HPDE6-E6E7 (cell line): ENCODE data around the gene CASP7.
"Not testable (repeated sequence)": the region's sequence is repeated elsewhere in the genome, so short reads cannot be mapped to it uniquely, and the experiment has no call there.

Experiments used
- DNase-seq: peaks from one replicate; pipeline ENCODE4 v3.0.0; 2011; ENCODE audit warnings: missing footprints; ENCODE audit errors: extremely low spot score

CASP7 gene

DNA sequence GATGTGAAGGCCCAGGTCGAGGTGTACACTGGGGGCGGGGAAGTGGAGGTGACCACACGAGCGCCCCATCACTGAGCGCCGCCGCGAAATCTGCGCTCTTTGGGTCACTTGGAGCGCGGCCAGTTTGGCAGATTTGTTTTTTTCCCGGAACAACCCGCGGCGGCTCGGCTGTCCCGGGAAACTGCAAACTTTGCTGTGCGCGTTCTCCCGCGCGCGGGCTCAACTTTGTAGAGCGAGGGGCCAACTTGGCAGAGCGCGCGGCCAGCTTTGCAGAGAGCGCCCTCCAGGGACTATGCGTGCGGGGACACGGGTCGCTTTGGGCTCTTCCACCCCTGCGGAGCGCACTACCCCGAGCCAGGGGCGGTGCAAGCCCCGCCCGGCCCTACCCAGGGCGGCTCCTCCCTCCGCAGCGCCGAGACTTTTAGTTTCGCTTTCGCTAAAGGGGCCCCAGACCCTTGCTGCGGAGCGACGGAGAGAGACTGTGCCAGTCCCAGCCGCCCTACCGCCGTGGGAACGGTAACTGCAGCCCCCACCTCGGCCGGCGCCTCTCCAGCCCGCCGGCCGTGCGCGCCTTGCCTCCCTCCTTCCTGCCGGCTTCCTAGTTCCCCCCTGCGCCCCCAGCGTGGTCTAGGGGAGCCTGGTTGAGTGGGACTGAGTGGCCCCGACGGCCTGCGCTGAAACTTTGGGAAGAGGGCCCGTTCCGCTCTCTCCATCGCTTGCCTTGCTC, at the start of gene CASP7:
Gene CASP7 (plus strand): TSS at position 450 of the 727 bp plus-strand sequence. CDS start 17,582 bp downstream, outside the sequence.
- peak; percentile 61 for DNase-seq

DNA sequence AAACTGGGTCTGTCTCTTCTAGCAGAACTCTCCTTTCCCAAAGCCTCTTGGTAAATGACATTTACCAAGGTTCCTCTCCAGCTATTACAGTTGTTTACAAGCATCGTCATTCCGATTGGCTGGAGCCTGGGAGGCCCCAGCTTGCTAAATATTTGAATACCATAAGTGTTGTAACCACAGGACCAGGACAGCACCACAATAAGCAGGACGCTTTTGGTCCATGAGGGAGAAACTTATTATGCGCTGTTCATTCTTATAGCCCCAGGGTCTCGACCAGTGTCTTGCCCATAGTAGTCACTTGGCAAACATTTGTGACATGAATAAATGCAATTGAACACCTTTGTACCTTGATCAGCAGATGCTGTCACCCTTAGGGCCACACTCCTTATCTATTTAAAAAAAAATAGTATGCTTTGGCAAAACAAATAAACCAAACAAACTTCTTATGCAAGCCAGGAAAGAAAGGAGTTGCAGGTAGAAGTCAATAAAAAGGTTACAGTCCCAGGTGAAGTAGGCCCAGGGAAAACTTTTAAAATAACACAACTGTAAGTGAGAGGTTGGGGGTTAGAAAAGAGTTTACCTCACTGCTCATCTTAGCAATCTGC, 48.7 kb upstream of the CASP7 start:
- no peak for DNase-seq

DNA sequence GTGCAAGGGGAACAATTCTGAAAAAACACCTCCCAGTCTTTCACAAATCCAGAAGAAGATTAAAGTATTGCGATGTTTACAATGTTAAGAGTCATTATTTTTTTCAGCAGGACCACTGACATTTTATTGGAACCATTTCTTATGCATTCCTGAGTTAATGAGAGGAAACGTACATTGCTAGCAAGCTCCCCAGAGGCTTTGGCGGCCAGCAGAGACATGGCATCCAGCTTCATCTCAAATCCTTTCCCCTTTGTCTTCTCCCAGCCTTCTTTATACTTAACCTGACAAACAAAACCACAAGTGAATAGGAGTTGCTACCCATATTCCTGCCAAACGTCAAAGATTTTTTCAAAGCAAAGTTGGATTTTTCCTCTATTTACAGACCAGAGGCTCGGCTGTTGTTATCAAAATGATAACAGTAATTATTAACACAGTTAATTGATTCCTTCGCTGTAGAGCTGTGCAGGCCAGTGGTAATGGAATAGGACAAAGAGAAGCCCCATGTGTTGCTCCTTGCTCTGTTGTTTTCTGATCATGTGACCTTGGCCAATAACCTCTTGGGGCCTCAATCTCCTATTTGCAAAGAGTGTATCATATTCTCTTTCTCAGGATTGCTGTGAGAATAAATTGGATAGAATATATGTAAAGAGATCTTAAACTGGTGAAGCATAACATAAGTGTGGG, 47.9 kb upstream of the CASP7 start:
- no peak for DNase-seq

DNA sequence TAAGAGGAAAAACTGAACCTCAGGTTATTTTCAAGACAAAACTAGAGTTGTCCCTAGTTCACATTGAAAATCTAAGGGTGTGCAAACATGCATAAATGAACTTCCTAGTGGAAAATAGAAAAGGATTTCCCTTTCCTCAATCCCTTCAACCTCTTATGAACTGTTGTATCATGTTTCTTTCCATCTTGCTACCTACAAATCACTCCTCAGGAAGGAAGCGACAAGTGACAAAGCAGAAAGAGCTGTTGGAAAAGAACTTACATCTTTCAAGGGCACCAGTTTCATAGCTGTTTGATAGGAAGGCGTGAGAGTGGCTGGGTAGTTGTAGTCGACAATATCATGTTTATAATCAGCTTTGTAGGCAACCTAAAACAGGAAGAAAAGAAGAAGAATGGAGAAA, 39.7 kb upstream of the CASP7 start:
- no peak for DNase-seq

DNA sequence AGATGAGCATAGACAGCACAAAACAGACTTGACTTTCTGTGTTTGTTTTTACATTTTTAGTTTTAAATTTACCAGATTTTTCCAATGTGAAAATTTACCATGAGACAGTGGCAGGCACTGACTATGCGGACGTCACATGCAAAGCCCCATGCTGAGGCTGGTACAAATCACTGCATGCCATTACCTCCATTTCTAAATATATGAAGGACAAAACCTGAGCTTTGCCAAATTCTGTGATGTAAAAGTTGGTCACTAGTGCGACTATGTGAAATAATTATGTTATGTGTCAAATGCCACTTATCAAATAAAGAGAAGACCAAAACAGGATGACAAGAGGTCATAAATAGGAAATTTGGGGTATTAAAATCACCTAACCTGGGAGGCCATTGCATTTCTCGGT, 38.0 kb upstream of the CASP7 start:
- no peak for DNase-seq

DNA sequence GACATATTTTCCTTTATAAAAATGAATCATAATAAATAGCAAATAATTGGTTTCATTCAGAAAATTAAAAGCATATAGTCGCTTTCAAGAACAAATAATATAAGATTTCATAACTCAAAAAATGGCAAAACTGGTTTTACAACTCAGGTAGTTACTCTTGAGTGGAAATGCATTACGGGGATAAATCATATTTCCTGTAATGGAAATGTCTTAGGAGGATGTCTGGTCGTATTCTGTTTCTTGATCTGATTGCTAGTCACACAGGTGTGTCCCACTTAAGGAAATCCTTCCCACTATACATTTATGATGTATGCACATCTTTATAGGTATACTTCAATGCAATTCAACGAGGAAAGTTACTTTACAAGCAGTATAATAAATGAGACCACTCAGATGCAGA, 36.5 kb upstream of the CASP7 start:
- no peak for DNase-seq

DNA sequence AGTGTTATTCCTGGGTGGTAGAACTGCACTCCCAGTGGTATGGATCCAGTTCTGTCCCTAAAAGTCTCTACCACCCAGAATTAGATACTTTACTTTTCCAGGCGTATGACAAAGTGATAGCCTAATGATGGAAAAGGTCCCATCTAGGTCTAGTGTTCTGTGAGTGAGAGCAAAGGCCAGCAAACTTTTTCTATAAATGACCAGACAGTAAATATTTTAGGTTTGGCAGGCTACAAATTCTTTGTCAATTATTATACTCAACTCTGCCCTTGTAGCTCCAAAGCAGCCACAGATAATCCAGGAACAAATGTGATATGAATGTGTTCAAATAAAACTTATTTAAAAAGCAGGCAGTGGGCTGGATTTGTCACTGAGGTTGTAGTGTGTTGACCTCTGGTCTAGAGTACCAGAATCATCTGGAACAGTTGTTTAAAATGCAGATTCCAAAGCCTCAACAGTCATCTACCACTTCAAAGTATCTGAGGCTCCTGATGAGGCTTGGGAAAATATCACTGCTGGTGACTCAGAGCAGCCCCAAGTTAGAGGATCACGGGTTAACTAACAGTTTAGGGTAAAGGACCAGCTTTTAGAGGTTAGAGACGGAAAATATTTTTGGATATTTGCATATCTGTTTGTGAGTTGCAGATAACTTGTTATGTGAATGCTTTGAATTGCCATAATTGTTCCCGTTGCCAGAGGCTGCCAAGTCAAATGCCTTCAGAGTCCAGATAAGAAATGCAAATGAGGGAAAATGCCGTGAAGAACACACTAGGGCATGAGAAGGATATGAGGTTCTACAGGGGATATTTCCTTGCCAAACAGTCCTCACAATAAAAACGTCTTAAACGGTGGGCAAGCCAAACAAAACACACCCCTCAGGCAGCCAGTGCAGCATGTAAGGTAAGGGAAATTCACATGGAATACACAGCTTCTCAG, 35.3 kb upstream of the CASP7 start:
- no peak for DNase-seq

DNA sequence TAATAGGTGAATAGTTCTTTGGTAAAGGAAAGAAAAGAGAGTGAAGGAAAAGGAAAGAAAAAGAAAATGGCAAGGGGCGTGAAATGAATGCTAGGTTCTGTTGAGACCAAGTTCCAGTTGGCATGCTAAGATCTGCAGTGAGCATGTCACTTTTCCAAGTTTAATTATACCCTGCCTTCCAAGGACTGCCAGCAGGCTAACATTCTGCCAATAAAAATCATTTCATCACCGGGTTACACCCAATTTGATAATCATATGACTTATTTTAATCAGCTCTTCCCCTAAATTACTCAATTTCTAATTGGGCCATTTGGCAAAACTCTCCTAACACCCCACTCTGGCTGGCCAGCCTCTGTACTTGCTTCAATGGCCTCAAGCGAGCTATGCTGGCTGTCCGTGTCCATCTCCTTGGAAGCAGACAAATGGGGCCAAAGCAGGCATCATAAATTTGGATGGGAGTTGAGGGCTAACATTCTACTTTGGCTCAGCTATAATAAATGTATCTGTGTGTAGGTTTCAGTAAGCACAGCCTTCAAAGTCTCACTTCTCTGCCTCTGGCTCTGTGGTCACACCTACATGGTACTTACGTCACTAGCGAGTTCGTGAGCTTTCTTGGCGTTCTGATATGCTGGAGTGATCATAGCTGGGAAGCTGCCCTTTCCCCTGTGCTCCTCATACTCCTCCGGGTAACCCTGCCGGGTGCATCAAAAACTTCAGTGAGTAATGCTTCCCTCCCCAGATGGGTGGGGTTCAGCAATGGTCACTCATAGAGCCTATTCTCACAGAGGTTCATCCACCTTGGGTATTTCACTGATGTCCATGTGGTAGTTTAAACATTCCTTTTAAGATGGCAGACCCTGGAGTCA, 33.1 kb upstream of the CASP7 start:
- DNase-seq = no peak

DNA sequence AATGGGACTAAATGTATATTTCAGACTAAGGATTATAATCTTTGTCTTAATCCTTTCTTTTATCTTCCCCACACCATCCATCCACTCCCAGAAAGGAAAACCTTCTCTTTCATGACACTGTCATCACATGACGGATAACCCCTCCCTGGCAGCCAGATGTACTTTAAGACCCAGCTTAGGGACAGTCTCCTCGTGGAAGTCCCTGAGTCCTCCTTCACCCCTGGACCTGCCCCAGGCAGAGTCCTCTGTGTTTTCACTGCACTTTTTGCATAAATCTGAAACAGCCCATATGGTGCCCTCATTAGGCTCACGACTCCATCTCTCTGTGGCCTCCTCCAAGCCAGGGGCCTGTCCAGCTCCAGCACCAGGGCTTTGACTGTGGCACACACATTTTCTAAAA, 31.9 kb upstream of the CASP7 start:
- no peak for DNase-seq

DNA sequence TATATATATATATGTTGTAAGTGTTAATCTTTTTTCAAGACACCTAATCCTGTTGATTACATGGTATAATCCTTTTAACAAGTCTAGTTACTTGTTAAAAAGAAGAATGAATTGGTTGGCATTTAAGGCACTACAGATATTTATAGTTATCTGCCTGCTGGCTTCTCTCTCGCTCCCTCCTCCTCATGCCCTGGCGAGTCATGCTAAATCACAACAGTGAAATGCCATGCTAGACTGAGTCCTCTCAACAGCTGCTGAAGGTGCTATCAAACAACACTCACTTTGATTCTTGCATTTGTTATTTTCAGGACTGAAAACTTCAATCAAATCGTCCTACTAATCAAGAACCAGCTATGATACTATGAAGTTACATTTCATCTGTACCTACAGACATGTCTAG, 31.2 kb upstream of the CASP7 start:
- no peak for DNase-seq

DNA sequence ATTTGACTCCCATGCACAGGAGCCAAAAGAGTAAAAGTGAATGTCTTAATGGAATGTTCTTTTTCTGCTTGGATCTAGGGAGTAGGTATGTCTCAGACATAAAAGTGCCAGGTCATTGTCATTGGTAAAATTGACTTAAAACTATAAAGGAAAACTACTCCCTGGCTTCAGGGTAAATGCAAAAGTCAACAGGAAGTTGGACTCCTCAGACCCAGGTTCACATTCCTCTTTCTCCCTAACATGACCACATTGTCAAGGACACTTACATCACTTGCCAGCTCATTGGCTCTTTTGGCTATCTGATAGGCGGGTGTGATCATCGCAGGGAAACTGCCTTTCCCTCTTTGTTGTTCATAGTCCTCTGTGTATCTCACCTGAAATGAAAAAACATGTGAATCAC, 29.5 kb upstream of the CASP7 start:
- no peak for DNase-seq

DNA sequence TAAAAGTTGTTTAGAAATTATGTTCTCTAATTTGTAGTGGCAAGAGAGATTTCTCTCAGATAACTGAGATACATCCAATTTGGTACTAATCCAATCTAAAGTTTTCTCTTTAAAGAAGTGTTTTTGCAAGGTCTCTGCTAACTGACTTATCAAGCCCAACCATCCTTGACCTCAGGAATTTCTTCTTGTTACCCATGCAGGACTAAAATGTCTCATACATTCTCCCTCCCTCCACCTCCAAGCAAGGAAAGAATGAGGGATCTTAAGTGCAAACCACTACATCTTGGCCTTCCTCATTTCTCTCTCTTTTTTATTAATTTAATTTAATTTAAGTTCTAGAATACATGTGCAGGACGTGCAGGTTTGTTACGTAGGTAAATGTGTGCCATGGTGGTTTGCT, 28.7 kb upstream of the CASP7 start:
- no peak for DNase-seq

DNA sequence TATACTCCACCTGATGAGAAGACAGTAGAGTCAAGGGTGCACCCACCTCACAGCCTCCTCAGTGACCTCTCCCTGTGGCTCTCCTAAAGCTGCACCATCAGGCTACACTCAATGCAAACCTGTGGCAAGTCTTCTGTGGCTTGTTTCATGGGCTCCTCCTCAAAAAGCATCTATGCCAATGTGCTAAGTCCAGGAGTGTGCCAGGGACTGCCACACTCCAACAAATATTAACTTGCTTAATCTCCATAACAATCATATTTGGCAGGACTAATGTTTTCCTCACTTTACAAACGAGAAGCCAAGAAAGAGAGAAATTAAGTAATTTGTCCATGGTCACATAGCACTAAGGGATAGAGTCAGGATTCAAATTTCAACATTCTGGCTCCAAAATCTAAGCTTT, 27.8 kb upstream of the CASP7 start:
- no peak for DNase-seq

DNA sequence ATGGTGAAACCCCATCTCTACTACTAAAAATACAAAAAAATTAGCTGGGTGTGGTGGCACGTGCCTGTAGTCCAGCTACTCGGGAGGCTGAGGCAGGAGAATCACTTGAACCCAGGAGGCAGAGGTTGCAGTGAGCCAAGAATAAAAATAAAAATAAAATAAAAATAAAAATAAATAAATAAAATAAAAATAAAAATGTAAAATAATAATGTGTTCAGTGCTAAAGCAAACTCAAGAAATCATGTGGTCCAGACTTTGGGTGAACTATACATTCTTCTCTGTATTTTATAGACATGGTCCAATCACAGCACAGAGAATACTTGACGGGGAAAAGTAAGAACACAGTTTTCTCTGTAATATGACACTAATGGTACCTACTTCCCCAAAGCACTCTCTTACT, 27.3 kb upstream of the CASP7 start:
- DNase-seq = not testable (repeated sequence)

DNA sequence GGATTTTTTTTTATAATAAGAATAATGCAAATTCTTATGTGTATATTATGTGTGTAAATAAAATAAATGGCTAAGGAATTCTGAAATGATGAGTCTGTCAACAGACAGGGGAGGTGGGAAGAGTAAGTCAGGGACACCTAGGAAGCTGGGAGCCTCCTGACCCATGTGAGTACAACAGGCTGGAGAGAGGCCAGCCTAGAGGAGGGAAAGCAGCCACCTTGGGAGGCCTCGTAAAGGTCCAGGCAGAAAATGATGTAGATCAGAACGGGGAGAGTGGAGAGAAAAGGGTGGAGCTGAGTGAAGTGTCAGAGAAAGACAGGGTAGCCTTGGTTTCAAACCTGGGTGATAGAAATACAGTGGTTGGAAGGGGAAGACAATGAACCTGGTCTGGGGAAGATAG, 22.8 kb upstream of the CASP7 start:
- DNase-seq = no peak

DNA sequence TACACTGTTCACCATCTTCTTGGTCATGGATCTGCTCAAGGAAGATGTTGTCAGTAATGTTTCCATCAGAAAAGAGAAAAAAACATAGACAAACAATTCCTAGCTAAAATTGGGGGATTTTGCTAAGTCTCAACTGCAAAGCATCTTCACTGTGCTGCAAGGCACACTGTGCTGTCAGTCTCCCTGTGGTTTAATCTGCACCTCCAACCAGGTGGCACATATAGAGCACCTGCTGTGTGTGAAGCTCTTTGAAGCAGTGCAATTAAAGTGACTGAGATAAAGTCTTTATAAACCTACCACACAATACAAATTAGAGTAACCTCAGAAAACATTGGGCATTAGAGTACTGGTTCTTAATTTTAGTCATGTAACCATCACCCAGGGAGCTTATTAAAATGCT, 22.2 kb upstream of the CASP7 start:
- DNase-seq = no peak

DNA sequence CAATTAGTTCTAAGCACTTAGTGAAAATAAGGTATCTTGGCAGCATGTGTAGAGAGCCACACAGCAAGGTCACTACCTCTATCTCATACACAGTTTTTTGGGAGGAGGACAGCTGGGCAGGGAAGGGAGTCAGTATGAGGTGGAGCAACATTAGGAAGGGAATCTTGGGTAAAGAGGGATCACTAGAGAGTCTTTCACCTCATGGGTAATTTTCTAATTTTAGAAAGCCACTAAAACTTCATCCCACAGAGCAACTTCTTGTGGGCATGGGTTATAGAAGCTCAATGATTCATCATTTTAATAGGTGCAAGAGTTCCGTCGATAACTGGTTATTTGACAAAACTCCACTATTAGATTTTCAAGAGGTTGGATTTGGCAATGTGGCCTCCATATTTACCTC, 18.4 kb upstream of the CASP7 start:
- no peak for DNase-seq

DNA sequence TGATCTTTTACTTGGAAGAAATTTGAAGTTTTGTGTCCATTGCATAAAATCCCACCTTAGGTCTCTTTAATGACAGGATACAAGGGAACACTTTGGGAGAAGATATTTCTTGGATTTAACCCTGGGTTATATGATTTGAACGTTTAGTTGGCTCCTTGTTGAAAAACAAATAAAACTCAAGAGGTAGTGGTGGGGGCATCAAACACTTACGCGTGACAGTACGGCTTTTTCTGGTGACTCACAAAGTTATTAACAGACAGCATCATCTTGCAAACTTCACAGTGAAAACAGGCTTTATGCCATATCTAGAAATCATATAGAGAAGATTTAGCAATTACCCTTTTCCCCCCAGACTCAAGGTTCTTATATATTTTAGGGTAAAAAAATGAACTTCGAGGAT, 16.6 kb upstream of the CASP7 start:
- no peak for DNase-seq

DNA sequence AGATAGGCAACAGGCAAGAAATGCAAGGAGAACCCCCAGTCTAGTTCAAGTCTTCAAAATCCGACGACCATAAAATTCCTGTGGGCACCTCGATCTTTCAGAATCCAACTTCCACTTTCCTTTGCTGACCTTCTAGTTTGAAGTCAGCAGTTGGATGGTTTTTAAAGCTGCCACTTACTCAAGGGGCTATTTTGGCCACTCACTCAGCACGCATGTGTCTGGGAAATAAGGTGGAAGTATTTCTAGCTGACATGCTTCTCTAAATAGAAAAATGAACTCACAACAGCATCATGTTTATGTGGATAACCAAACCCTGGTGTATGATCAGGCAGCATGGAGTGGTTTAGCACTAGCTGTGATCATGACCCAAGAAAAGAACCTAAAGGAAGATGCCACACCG, 15.8 kb upstream of the CASP7 start, which contains the start of gene NRAP:
Gene NRAP (minus strand): TSS at position 134 of the 400 bp plus-strand sequence. CDS start 159 bp downstream, outside the sequence.
- no peak for DNase-seq

DNA sequence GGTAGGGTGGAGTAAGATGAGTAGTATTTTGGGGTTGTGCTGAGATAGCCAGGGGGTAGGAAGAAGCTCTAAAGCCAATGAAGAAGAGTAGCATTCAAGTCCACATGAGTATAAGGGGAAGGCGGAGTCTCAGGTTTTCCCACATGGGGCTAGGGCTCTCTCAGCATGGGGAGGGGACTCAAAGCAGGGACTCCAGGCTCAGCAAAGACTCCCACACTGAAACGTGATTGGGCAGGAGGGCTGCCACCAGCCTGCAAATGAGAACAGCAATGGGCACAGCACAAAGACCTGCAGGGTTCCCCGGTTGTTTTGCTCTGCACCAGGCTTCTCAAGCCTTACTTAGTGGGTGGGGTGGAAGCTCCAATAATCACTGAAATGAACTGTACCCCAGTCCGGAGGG, 14.4 kb upstream of the CASP7 start:
- DNase-seq = no peak

DNA sequence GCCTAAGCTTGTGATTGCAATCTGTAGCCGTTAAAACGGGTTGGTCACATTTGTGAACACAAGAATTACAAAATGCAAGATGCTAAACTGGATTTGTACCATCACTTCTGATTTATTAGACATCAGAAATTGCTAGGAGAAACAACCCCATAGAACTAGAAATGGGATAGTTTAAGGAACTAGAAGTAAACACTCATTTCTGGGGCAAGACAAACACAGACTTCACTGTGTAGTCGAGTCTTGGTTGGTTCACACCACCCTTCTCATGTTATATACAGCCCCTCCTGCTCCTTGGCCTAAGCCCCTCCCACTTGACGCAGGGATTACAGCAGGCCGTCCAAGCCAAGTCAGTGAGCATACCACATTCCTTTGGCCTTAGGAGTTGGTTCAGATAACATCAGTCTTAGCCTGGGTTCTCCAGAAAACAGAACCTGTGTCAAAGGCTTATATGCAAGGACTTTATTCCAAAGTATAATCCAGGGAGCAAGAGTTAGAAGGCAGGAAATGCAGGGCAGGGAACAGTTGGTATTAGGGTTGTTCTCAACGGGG, 13.8 kb upstream of the CASP7 start:
- DNase-seq = no peak
